RCC 7860 (cell line): ENCODE data around the gene KCNV2.

Experiments
- DNase-seq: peaks from one replicate; pipeline ENCODE4 v3.0.0-alpha.2; 2015; ENCODE audit warnings: low spot score
- FAIRE-seq: peaks from 2 replicates; lab custom pipeline; 2012; peaks lifted over from hg19 to GRCh38; lab: Jason Lieb, UNC

Gene KCNV2

DNA sequence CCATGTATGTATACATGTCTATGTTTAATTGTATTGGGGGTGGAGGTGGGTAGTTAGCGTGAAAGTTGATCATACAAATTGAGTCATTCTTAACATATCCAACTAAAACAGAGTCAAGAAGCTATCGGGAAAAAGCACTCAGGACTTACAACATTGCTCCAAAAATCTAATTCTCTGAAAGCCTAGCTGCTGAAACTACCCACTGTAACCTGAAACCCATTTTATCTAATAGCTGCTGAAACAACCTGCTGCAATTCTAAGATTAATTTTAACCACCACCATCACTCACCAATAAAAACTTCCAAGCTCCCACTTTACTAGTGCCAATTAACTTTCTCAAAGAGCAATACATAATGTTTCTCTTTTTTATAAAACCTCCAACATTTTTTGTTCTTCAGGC lies 32.2 kb downstream of the KCNV2 start:
- DNase-seq = no peak
- no peak for FAIRE-seq

DNA sequence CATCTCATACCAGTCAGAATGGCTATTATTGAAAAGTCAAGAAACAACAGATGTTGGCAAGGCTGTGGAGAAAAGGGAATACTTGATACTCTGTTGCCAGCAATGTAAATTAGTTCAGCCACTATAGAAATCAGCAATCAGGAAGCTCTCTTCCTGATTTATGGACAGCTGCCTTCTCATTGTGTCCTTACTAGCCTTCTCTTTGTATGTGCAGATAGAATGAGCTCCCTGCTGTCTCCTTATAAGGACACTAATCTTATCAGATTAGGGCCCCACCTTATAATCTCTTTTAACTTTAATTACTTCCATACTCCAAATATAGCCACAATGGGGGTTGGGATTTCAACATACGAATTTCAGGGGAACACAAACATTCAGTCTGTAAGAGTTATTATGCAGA lies 38.0 kb downstream of the KCNV2 start:
- DNase-seq = no peak
- no peak for FAIRE-seq

DNA sequence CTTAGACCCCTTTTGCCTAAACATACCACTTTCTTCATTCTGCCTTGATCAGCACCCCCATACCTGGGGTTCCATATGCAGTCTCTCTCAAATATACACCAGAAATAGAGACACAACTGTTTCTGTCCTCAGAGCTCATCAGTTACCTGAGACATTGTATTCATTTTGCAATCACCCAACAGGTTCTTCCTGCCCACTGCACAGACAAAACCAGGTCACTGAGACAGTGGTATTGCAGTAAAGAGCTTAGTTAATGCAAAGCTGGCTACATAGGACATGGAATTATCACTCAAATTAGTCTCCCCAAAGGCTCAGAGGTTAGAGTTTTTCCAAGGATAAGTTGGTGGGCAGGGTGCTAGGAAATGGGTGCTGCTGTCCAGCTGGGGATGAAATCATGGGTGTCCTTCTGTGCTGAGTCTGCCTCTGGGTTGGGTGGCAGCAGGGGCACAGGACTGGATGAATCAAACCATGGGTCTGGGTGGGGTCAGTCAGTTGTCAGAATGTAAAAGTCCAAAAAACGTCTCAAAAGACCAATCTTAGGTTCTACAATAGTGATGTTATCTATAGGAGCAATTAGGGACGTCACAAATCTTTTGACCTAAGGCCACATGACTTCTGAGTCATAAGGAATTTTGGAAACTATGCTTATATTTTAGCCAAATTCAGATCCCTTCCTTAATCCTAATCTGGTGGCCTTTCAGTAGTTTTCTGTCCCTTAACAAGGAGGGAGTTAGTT lies 41.0 kb downstream of the KCNV2 start:
- no peak for DNase-seq

DNA sequence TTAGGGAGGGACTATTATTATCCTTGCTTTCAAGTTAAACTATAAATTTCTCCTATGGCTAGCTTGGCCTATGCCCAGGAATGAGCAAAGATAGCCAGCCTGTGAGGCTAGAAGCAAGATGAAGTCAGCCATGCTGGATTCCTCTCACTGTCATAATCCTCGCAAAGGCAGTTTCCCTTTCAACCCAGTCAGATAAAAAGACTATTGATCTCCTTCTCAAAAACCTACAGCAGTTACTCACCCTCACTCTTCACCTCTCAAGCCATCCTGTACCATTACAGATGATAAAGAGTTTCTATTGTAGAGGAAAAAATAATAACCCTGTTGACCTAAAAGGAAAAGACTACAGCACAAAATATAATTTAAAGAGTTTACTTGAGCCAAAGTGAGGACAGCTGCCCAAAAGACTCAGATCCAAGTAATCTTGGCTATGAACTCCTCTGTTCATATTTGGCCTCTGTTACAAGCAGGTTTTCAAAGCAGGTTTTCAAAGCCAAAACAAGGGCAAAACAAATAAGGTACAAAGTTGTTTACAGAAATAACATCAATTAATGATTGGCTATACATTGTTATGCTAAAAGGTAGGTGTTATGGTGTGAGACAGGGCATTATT lies 41.7 kb downstream of the KCNV2 start:
- FAIRE-seq = no peak
- DNase-seq = no peak

More for the DNA sequence above, 41.0 kb downstream of the KCNV2 start:
- FAIRE-seq = no peak

DNA sequence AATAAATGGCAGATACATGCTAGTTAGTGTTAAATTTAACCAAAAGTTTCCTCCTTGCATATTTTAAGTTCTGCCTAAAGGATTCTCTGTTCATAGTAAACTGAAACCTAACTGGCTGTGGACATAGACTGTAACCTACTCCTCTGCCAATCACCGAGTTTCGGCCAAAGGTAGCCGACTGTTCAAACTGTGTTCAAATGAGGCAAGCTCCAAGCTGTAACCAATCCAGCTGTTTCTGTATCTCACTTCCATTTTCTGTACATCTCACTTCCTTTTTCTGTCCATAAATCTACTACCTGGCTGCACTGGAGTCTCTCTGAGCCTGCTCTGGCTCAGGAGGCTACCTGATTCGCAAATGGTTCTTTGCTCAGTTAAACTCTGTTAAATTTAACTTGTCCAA lies 44.1 kb downstream of the KCNV2 start:
- FAIRE-seq = no peak
- DNase-seq = no peak

DNA sequence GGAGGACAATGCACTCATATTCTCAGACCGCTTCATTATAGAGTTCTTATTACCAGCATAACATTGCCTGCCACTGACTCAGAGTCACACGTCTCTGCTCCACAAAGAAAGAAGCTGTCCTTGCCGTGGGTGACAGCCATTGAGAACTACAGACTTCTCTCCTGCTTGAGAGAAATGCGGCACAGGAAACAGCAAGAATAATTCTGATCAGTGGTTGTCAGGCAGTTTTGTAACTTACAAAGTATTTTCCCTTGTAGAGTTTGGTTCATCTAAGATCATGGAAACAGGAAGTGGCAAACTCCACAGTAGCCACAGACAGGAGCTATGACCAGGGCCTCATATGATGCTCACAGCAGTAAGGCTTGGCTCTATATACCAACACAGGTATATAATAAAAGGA lies 47.0 kb downstream of the KCNV2 start:
- no peak for FAIRE-seq
- DNase-seq = no peak

DNA sequence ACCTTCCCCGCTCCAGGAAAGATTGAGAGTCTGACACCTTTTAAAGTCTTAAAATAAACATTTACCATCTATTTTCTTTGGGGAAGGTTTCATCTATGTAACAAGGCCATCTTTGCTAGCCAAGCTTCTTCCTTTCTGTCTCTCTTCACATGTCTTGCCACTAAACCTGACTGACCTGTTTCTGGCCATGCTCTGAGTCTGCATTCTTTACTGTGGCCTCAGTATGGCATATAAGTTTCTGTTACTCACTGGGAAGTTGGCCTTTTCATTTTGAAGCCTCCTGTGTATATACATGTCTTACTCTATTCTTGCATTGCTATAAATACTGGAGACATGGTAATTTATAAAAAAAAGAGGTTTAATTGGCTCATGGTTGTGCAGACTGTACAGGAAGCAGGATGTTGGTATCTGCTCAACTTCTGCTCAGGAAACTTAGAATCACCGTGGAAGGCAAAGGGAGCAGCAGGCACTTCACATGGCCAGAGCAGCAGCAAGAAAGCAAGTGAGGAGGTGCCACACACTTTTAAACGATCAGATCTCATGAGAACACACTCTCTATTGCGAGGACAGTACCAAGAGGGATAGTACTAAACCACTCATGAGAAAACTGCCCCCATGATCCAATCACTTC lies 48.1 kb downstream of the KCNV2 start:
- no peak for DNase-seq
- FAIRE-seq = no peak

DNA sequence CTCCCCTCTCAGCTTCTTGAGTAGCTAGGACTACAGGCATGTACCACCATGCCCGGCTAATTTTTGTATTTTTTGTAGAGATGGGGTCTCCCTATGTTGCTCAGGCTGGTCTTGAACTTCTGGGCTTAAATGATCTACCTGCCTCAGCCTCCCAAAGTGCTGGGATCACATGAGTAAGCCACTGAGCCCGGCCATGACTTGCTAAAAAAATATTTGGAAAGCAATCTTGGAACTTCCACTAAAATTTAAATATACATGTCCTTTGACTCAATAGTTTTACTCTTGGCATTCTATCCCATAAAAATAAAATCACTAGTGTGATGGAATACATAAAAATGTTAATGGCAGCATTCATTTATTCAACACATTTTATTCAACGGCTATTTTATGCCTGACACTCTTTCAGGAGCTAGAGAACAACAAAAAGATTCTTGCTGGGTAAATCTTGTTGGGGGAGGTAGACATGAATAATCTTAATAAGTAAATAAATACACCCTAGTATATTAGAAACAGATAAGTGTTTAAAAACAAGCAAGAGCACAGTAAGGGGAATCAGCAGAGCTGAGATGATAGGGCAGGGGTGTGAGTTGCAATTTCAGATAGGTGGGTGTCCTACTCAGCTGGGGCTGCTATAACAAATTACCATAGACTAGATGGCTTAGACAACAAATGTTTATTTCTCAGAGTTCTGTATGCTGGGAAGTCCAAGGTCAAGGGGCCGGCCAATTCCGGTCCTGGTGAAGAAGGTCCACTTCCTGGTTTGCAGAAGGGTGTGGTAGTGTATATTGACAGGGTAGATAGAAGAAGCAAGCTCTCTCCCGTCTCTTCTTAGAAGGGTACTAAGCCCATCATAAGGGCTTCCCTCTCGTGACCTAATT lies 50.7 kb downstream of the KCNV2 start:
- no peak for DNase-seq
- FAIRE-seq = no peak

DNA sequence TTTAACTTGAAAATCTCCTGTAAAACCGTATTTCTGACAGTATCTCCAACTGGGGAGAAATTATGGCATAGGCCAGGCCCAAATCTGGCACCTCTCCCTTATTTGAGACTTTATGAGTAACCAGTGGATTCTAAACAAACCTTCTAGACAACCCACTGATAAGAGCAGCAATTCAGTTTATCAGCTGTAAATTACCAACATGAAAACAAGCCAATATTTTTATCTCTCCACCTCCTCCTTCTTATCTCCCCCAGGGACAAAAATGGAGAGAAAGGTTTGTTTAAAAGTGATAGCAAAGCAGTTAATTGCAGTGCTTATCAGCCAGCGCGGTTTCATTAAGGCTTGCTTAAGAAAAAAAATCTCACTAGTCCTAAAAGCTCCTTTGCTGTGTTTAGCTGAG lies 53.8 kb downstream of the KCNV2 start:
- DNase-seq = no peak
- no peak for FAIRE-seq

DNA sequence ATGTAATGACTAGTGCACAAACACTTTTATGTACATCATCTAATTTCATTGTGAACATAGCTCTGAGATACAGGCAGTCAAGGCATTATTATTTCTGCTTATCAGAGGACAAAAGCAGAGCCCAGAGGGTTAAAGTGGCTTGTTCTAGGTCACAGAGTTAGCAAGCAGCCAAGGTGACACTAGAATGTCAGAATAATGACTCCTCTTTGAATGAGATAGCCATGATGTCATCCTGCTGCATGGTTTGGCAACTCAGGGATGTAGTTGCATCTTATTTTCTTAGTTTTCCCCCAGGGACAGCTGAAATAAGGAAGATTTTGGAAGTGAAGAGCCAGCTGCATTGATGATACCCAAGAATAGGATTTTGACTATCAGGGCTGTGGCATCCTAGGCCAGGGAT lies 54.4 kb downstream of the KCNV2 start:
- DNase-seq = no peak
- no peak for FAIRE-seq

DNA sequence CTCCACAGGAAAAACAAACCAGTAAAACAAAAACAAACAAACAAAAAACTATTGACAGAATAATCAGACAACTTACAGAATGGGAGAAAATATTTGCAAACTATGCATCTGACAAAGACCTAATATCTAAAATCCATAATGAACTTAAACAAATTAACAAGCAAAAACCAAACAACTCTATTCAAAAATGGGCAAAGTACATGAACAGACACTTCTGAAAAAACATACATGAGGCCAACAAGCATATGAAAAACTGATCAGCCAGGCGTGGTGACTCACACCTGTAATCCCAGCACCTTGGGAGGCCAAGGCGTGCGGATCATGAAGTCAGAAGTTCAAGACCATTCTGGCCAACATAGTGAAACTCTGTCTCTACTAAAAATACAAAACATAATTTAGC lies 60.1 kb downstream of the KCNV2 start:
- FAIRE-seq = no peak

DNA sequence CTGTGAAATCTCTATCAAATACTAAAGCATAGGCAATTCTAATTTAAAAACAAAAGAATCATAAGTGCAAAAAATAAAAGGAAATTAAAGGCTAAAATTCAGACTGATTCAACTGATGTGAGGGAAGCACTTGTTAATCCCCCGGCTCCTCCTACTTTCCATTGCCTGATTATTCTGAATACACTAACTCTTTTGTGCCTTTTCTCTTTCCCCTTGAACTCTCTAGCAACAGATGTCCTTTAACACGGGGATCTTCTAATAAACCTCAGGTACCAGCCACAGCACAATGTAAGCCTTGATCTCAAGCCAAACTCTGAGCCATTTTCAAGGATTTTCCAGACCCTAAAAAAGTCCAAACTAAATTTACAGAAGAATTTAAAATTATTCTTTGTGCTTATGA lies 61.5 kb downstream of the KCNV2 start:
- no peak for FAIRE-seq
- no peak for DNase-seq

More for the DNA sequence above, 60.1 kb downstream of the KCNV2 start:
- DNase-seq = no peak
